Right lobe of liver (tissue), 6 donors: ENCODE results near the gene EML3. TPM values are rescaled to one million over a fixed set of nuclear protein-coding genes. Genes with fewer than 3 reads are reported as not detected.

Experiments
- ATAC-seq, 4 donors: fragments of 200-7000 bp; cut with Tn5 transposase; one replicate each; pipeline ENCODE4 v1.9.1; 2020; ENCODE audit warnings: mild to moderate bottlenecking in 4 of 4, moderate library complexity in 4 of 4
- DNase-seq, 3 donors: peaks; one replicate each; pipeline ENCODE4 v3.0.0-alpha.2; 2020
- H3K27ac ChIP-seq, 3 donors: fragments of 200-600 bp; one replicate each; pipeline ENCODE4 v1.8.0; 2022
- H3K27me3 ChIP-seq, 2 donors: fragments of 200-600 bp; one replicate each; pipeline ENCODE4 v1.8.0; 2022
- H3K36me3 ChIP-seq, 4 donors: fragments of 200-600 bp; sonication (generic) in 1 of 4; one replicate each; pipeline versions ENCODE4 v1.5.1 to v1.8.0; 2017 to 2022; ENCODE audit warnings: control low read depth in 1 of 4
- H3K4me1 ChIP-seq, 4 donors: fragments of 200-600 bp; sonication (generic) in 1 of 4; one replicate each; pipeline versions ENCODE4 v1.5.1 to v1.8.0; 2017 to 2022; ENCODE audit warnings: control low read depth in 1 of 4
- H3K4me3 ChIP-seq, 3 donors: fragments of 200-600 bp; one replicate each; pipeline ENCODE4 v1.8.0; 2022
- H3K9me3 ChIP-seq, 4 donors: fragments of 200-600 bp; sonication (generic) in 1 of 4; one replicate each; pipeline versions ENCODE4 v1.5.1 to v1.8.0; 2017 to 2022; ENCODE audit warnings: control low read depth in 1 of 4
- POLR2A ChIP-seq: fragments of 450-650 bp; IDR thresholded peaks from one replicate; pipeline ENCODE4 v1.6.1; 2017; ENCODE audit warnings: antibody characterized with exemption, mild to moderate bottlenecking
- WGBS: methylation state at CpG from one replicate; pipeline ENCODE4 v1.1.6; 2018; ENCODE audit warnings: low coverage, low lambda C conversion rate; ENCODE audit not compliant: insufficient coverage; ENCODE audit errors: missing lambda C conversion rate; 5-methylcytosine and 5-hydroxymethylcytosine counted together
- intact Hi-C, 2 donors: fragments of 100-400 bp; cut with DNase I; formaldehyde crosslinking; loops; one replicate each; pipeline versions ENCODE4 v1.11.2 to v1.14.1; 2022
- long read RNA-seq: library from polyadenylated mRNA; unstranded; transcript quantifications from one replicate; pipeline ENCODE4 v2.0.0, GENCODE V29; 2019
- total RNA-seq, 6 experiments: library from RNA; depleted of rRNA in 2 of 6; stranded (reverse); fragments of >200 nt in 2 of 6; fragmentation: NEBNext Ultra II Directional in 3 of 6; extraction: Animal tissue kit (Norgen Biotek cat#: 25700) in 3 of 6; gene quantifications; one replicate each; pipeline versions ENCODE4 v1.1.0 to v1.2.4, GENCODE V29; 2016 to 2023
- TF ChIP-seq, protein P1 (sequence below), 4 donors: fragments of 200-600 bp in 3 of 4; fragments of 450-650 bp in 1 of 4; IDR thresholded peaks; one replicate each; pipeline versions ENCODE4 v1.5.1 to v1.8.0; 2016 to 2022; ENCODE audit warnings: antibody characterized with exemption in 4 of 4, mild to moderate bottlenecking in 2 of 4
- donor health status: DM: no; HTN: yes; CAD: no.
- donor health status: DM: no; HTN: no; CAD: no.
- donor health status: DM: no; HTN: no; CAD: no.
- donor health status: DM: no; HTN: yes; CAD: no.
- donor health status: DM: no; HTN: yes; CAD: no.

The EML3 gene, protein sequence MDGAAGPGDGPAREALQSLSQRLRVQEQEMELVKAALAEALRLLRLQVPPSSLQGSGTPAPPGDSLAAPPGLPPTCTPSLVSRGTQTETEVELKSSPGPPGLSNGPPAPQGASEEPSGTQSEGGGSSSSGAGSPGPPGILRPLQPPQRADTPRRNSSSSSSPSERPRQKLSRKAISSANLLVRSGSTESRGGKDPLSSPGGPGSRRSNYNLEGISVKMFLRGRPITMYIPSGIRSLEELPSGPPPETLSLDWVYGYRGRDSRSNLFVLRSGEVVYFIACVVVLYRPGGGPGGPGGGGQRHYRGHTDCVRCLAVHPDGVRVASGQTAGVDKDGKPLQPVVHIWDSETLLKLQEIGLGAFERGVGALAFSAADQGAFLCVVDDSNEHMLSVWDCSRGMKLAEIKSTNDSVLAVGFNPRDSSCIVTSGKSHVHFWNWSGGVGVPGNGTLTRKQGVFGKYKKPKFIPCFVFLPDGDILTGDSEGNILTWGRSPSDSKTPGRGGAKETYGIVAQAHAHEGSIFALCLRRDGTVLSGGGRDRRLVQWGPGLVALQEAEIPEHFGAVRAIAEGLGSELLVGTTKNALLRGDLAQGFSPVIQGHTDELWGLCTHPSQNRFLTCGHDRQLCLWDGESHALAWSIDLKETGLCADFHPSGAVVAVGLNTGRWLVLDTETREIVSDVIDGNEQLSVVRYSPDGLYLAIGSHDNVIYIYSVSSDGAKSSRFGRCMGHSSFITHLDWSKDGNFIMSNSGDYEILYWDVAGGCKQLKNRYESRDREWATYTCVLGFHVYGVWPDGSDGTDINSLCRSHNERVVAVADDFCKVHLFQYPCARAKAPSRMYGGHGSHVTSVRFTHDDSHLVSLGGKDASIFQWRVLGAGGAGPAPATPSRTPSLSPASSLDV
- 10 to 100 TPM; 19.1 to 36.4 (median 22.7) TPM for total RNA-seq
- long read RNA-seq, result 0 reads

DNA sequence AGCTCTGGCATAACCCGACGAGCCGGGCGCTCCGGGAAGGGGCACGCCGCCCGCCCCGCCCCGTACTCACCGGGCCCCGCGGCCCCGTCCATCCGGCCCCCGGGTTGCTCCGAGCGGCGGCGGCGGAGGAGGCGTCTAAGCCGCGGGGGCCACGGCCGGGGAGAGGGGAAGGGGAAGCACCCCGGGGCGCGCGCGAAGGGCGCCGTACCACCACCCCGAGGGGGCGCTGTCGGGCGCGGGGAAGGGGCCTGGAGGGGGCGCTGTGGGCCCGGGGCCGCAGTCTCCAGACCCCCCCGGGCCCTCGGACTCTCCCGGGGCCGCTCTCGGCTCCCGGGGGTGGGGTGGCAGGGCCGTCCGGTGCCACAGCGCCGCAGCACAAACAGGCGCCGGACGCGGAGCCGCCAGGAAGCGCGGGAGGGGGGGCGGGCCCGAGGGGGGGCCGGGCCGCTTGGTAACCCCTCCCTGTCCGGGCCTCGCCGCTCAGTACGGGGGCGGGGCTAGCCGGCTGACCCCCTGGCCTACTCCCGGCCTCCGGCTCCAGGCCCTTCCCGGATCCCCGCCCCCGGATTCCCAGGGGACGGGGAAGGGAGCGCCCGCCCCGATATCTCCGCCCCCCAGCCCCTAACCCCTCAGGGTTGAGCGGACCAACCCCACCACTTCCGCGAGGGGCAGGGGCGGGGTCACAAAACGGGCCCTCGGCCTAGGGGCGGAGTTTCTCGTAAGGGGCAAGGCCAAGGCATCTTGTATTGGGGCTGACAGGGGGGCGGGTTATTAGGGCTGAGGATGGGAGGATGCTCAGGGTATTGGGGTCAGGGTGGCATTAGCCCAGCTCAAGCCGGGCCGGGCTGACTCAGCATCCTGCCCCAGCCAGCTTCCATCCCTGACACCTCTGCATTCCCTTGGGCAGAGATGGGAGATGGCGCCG, at the start of gene EML3, which contains the start of gene ROM1:
EML3 (minus strand) TSS at position 410 of the 925 bp plus-strand sequence; CDS start at position 92, 318 bp downstream.
ROM1 (plus strand) TSS at position 892 of the 925 bp plus-strand sequence; CDS start at position 917, 25 bp downstream.
- 1% methylated on average over 13 of the region's 91 CpGs for WGBS
- DNase-seq (peak; percentile 89 to 92 (median 89)), ATAC-seq (peak; percentile 81 to 89 (median 88))
- Histone ChIP-seq H3K4me1 (peaks cover 0 to 19% (median 5%) of the 10 kb centered on the region in 4 donors), H3K36me3 (no peaks in the 10 kb centered on the region), H3K9me3 (no peaks in the 10 kb centered on the region), H3K27me3 (no peaks in the 10 kb centered on the region), H3K27ac (peak within 1 kb of the TSS; percentile 75 to 94 (median 90)), H3K4me3 (peak within 1 kb of the TSS; percentile 67 to 80 (median 78))
- peak; percentile 21 for TF ChIP-seq POLR2A
- TF ChIP-seq, protein P1, sequence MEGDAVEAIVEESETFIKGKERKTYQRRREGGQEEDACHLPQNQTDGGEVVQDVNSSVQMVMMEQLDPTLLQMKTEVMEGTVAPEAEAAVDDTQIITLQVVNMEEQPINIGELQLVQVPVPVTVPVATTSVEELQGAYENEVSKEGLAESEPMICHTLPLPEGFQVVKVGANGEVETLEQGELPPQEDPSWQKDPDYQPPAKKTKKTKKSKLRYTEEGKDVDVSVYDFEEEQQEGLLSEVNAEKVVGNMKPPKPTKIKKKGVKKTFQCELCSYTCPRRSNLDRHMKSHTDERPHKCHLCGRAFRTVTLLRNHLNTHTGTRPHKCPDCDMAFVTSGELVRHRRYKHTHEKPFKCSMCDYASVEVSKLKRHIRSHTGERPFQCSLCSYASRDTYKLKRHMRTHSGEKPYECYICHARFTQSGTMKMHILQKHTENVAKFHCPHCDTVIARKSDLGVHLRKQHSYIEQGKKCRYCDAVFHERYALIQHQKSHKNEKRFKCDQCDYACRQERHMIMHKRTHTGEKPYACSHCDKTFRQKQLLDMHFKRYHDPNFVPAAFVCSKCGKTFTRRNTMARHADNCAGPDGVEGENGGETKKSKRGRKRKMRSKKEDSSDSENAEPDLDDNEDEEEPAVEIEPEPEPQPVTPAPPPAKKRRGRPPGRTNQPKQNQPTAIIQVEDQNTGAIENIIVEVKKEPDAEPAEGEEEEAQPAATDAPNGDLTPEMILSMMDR (IDR thresholded peaks at IDR 0.05), result peak; percentile 89 to 98 (median 94)
- intact Hi-C loops, result loop anchor here in 1 of 2 donors (10.0 kb wide), 1 partner anchor 62 kb away; the partner anchor contains the start of genes LBHD1, UBXN1 and UQCC3

DNA sequence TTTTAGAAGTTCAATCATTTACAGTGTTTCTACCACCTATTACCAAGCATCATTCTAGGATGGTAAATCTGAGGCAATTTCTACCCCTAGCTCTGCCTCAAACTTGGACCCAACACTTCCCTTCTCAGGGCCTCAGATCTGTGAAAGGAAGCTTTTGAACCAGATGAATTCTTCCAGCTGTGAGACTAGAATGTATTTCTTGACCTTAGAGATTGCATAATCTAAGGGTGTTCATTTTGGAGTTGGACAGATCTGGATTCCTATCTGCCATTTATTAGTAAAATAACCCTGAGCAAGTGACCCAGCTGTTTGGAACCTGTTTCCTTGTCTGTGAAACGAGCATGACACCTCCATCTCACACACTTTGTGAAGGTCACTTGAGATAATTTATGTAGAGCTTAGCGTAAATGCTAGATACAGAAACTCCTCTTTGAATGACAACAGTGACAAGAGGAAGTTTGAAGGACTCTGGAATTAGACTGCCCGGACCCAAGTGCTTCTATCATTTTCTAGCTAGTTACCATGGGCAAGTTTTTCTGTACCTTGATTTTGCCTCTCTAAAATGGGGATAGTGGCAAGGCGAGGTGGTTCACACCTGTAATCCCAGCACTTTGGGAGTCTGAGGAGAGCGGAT, 44.3 kb upstream of the EML3 start:
- Histone ChIP-seq H3K36me3 (peaks cover 0 to 4% (median under 1%) of the 10 kb centered on the region in 4 donors), H3K9me3 (no peaks in the 10 kb centered on the region), H3K27me3 (no peaks in the 10 kb centered on the region), H3K4me1 (peaks cover 0 to 8% (median 0%) of the 10 kb centered on the region in 4 donors), H3K27ac (no peak overlapping the region), H3K4me3 (no peak overlapping the region)
- WGBS, result 53% methylated on average over 5 of the region's 5 CpGs
- no peak for DNase-seq
- ATAC-seq, result no peak
- TF ChIP-seq POLR2A, result no peak
- TF ChIP-seq, protein P1 (IDR thresholded peaks at IDR 0.05), result no peak
- intact Hi-C loops, result no loop called here

DNA sequence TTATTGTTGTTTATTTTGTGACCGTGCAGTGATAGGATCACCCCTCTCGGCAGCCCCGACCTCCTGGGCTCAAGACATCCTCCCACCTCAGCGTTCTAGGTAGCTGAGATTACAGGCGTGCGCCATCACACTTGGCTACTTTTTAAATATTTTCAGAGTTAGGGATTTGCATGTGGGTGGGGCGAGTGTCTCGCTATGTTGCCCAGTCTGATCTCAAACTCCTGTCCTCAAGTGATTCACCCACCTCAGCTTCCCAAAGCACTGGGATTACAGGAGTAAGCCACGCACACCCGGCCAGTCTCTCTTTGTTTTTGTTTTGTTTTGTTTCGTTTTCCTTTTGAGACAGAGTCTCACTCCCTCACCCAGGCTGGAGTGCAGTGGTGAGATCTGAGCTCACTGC, 41.7 kb upstream of the EML3 start:
- intact Hi-C loops, result no loop called here
- no peak for ATAC-seq
- Histone ChIP-seq H3K36me3 (peaks cover 0 to 6% (median 4%) of the 10 kb centered on the region in 4 donors), H3K4me3 (no peak overlapping the region), H3K4me1 (peaks cover 0 to 13% (median 0%) of the 10 kb centered on the region in 4 donors), H3K9me3 (no peaks in the 10 kb centered on the region), H3K27me3 (no peaks in the 10 kb centered on the region), H3K27ac (no peak overlapping the region)
- DNase-seq, result no peak
- 57% methylated on average over 4 of the region's 11 CpGs for WGBS
- no peak for TF ChIP-seq POLR2A
- TF ChIP-seq, protein P1 (IDR thresholded peaks at IDR 0.05), result no peak
